Measurements from ENCODE around the gene CNNM3.

Gene CNNM3

GRCh38 chr2:96809216-96809882 lies 6.7 kb upstream of the CNNM3 start:
- ChIA-PET CTCF (interaction anchor here (0.7 kb wide), 1 partner anchor 73 kb away, joined by 4 read pairs; no protein-coding TSS in a partner anchor), POLR2A (ENCODE audit: low non-redundant PET) (no interaction called here)
- no peak for TF ChIP-seq CTCF (conservative IDR thresholded peaks at IDR 0.05; ENCODE audit: low read depth)
- no peak overlapping the region for H3K27ac ChIP-seq
- no peak for DNase-seq (ENCODE audit: low spot score)

- POLR2A ChIA-PET (ENCODE audit: low non-redundant PET) = no interaction called here
These were observed 5.9 kb upstream of the CNNM3 start for GRCh38 chr2:96809951-96810782.

GRCh38 chr2:96810783-96811192 lies 5.3 kb upstream of the CNNM3 start:
- H3K27ac ChIP-seq = no peak overlapping the region
- no peak for TF ChIP-seq CTCF (conservative IDR thresholded peaks at IDR 0.05; ENCODE audit: low read depth)
- DNase-seq (ENCODE audit: low spot score) = no peak
- ChIA-PET POLR2A (ENCODE audit: low non-redundant PET) (no interaction called here), CTCF (no interaction called here)

More at GRCh38 chr2:96809951-96810782, 5.9 kb upstream of the CNNM3 start:
- TF ChIP-seq CTCF (conservative IDR thresholded peaks at IDR 0.05; ENCODE audit: low read depth) = no peak
- no peak overlapping the region for H3K27ac ChIP-seq
- CTCF ChIA-PET = interaction anchor here (0.7 kb wide), 1 partner anchor 74 kb away, joined by 4 read pairs; no protein-coding TSS in a partner anchor
- no peak for DNase-seq (ENCODE audit: low spot score)

GRCh38 chr2:96811917-96812316 lies 4.2 kb upstream of the CNNM3 start:
- TF ChIP-seq CTCF (conservative IDR thresholded peaks at IDR 0.05; ENCODE audit: low read depth) = no peak
- no peak for DNase-seq (ENCODE audit: low spot score)
- POLR2A ChIA-PET (ENCODE audit: low non-redundant PET) = no interaction called here
- CTCF ChIA-PET = no interaction called here
- no peak overlapping the region for H3K27ac ChIP-seq

GRCh38 chr2:96813656-96814055 lies 2.4 kb upstream of the CNNM3 start:
- TF ChIP-seq CTCF (conservative IDR thresholded peaks at IDR 0.05; ENCODE audit: low read depth) = no peak
- H3K27ac ChIP-seq = no peak overlapping the region
- CTCF ChIA-PET = interaction anchor here (0.8 to 1.0 kb wide), 2 partner anchors 13 to 74 kb away, joined by 3 read pairs; partner anchors contain the start of gene LMAN2L
- POLR2A ChIA-PET (ENCODE audit: low non-redundant PET) = interaction anchor here (0.5 to 0.8 kb wide), 3 partner anchors 80 to 705 kb away, joined by 3 to 4 read pairs (median 3); no protein-coding TSS in a partner anchor
- no peak for DNase-seq (ENCODE audit: low spot score)

- no peak for TF ChIP-seq CTCF (conservative IDR thresholded peaks at IDR 0.05; ENCODE audit: low read depth)
- ChIA-PET POLR2A (ENCODE audit: low non-redundant PET) (no interaction called here), CTCF (interaction anchor here (0.6 to 2.0 kb wide), 3 partner anchors 28 to 297 kb away, joined by 3 to 5 read pairs (median 3); partner anchors contain the start of genes ANKRD23 and ANKRD39)
- DNase-seq (ENCODE audit: low spot score) = peak; percentile 29
- H3K27ac ChIP-seq = peak overlapping the region; percentile 94
These were observed 542 bp upstream of the CNNM3 start for GRCh38 chr2:96815326-96816126.
